Adrenal gland (tissue), 5 donors: ENCODE data around the gene HNRNPLL.

Experiments
- POLR2A ChIP-seq, 2 donors: fragments of 450-650 bp; IDR thresholded peaks; one replicate each; pipeline ENCODE4 v1.6.1; 2017; ENCODE audit warnings: antibody characterized with exemption in 2 of 2, mild to moderate bottlenecking in 2 of 2, moderate library complexity in 1 of 2
- TF ChIP-seq, protein P1 (sequence below), 6 experiments: fragments of 450-650 bp in 4 of 6; fragments of 200-600 bp in 2 of 6; sonication (generic) in 1 of 6; IDR thresholded peaks; 1 replicate in 5 of 6; 2 replicates in 1 of 6; pipeline versions ENCODE4 v1.5.1 to v1.8.0; 2016 to 2021; ENCODE audit warnings: antibody characterized with exemption in 6 of 6, mild to moderate bottlenecking in 2 of 6, moderate library complexity in 1 of 6
- donor health status: DM: no; HTN: no; CAD: no.

DNA sequence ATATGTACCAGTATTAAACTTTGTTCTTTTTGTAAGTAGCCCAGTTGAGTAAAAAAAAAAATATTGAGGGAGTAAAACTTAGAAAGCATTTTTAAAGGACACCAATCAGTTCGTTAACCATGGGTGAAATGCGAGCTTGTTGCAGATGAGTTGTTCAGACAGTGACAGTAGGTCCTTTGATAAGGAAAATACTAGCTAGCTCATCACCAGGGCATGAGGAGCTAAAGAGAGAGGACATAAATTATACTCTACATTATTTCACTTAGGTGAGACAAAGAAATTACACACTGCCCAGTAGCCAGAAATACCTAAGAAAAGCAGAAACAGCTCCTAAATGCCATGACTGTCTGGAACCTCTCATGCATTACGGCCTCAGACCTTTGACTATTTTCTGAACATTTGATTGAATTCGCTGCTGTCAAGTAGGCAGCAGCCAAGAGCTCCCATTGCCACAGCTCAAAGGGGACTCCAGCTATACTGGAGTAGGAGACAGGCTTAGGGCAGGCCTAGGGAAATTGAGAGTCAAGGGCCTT lies 2.6 kb upstream of the HNRNPLL start:
- TF ChIP-seq, protein P1, sequence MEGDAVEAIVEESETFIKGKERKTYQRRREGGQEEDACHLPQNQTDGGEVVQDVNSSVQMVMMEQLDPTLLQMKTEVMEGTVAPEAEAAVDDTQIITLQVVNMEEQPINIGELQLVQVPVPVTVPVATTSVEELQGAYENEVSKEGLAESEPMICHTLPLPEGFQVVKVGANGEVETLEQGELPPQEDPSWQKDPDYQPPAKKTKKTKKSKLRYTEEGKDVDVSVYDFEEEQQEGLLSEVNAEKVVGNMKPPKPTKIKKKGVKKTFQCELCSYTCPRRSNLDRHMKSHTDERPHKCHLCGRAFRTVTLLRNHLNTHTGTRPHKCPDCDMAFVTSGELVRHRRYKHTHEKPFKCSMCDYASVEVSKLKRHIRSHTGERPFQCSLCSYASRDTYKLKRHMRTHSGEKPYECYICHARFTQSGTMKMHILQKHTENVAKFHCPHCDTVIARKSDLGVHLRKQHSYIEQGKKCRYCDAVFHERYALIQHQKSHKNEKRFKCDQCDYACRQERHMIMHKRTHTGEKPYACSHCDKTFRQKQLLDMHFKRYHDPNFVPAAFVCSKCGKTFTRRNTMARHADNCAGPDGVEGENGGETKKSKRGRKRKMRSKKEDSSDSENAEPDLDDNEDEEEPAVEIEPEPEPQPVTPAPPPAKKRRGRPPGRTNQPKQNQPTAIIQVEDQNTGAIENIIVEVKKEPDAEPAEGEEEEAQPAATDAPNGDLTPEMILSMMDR (IDR thresholded peaks at IDR 0.05) = no peak
- no peak for TF ChIP-seq POLR2A (IDR thresholded peaks at IDR 0.05)
